GM10248 (cell line): ENCODE measurements around the gene ANKAR.
"Not testable (repeated sequence)": the region's sequence is repeated elsewhere in the genome, so short reads cannot be mapped to it uniquely, and the experiment has no call there.

Source experiments
- CTCF ChIA-PET: fragments of 300-600 bp; sonication (Branson Sonifier 250); formaldehyde crosslinking; extraction: SDS; loops from one replicate; lab custom pipeline; 2021; ENCODE audit warnings: antibody characterized with exemption; lab: Yijun Ruan, JAX
- POLR2A ChIA-PET: fragments of 350-650 bp; sonication (Branson Sonifier 250); formaldehyde crosslinking; extraction: SDS; loops from one replicate; lab custom pipeline; 2020; ENCODE audit warnings: antibody characterized with exemption; lab: Yijun Ruan, JAX
- DNase-seq: peaks from one replicate; pipeline ENCODE4 v3.0.0; 2012; ENCODE audit errors: extremely low spot score
- TF ChIP-seq, protein P1 (sequence below): IDR thresholded peaks from 2 replicates; pipeline ENCODE4 v1.5.1; 2012; ENCODE audit warnings: mild to moderate bottlenecking, low read depth; ENCODE audit errors: extremely low read depth, missing control alignments, control extremely low read depth

The ANKAR gene

DNA sequence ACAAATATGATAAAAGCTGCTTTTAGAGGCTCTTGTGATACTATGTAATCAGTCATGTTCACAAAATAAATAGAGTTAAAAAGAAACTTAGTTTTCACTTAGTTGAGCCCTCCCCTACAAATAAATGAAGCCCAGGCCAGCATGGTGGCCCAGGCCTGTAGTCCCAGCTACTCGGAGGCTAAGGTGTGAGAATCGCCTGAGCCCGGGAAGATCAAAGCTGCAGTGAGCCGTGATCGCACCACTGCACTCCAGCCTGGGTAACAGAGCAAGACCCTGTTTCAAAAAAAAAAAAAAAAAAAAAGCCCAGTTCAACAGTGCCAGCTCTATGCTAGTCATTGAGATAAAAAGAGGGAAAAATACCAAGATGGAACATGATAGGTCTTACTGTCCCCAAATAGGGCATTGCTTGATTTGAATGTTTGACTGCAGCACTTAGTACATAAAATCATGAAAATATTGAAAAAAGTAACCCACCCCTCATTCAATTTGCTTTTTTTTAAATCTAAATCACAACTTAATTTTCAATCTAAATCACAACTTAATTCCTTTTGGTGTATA lies 11.7 kb upstream of the ANKAR start:
- DNase-seq, result no peak
- CTCF ChIA-PET, result interaction anchor here (2.7 to 9.5 kb wide), 4 partner anchors 11 to 100 kb away, joined by 23 to 129 read pairs (median 50); partner anchors contain the start of genes ANKAR and OSGEPL1
- POLR2A ChIA-PET, result interaction anchor here (0.7 kb wide), 1 partner anchor 505 kb away, joined by 5 read pairs; no protein-coding TSS in a partner anchor
- TF ChIP-seq, protein P1, sequence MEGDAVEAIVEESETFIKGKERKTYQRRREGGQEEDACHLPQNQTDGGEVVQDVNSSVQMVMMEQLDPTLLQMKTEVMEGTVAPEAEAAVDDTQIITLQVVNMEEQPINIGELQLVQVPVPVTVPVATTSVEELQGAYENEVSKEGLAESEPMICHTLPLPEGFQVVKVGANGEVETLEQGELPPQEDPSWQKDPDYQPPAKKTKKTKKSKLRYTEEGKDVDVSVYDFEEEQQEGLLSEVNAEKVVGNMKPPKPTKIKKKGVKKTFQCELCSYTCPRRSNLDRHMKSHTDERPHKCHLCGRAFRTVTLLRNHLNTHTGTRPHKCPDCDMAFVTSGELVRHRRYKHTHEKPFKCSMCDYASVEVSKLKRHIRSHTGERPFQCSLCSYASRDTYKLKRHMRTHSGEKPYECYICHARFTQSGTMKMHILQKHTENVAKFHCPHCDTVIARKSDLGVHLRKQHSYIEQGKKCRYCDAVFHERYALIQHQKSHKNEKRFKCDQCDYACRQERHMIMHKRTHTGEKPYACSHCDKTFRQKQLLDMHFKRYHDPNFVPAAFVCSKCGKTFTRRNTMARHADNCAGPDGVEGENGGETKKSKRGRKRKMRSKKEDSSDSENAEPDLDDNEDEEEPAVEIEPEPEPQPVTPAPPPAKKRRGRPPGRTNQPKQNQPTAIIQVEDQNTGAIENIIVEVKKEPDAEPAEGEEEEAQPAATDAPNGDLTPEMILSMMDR, result no peak

GRCh38 chr2:189663319-189663718 lies 11.2 kb upstream of the ANKAR start:
- POLR2A ChIA-PET, DNase-seq: not testable (repeated sequence)
- CTCF ChIA-PET, result interaction anchor here (1.0 to 9.5 kb wide), 4 partner anchors 10 to 99 kb away, joined by 3 to 129 read pairs (median 50); partner anchors contain the start of genes ANKAR and OSGEPL1

DNA sequence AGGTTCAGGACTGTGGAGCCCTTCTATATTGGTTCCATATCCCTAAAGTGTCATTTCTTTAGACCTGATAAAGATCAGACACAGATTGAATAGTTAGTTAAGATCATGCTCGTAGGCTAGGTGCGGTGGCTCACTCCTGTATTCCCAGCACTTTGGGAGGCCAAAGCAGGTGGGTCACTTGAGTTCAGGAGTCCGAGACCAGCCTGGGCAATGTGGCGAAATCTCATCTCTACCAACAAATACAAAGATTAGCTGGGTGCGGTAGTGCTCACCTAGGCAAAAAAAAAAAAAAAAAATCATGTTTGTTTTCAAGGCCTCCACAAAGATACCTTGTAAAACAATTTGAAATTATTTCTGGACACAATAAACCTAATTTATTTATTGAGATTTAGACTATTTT lies 4.6 kb upstream of the ANKAR start:
- TF ChIP-seq, protein P1, result no peak
- no peak for DNase-seq
- CTCF ChIA-PET, result interaction anchor here (1.2 to 9.5 kb wide), 5 partner anchors 8 to 93 kb away, joined by 3 to 129 read pairs (median 11); partner anchors contain the start of genes ASNSD1 and OSGEPL1
- POLR2A ChIA-PET, result no interaction called here

- ChIA-PET CTCF (interaction anchor here (0.7 to 9.5 kb wide), 8 partner anchors 11 to 397 kb away, joined by 3 to 129 read pairs (median 6); partner anchors contain the start of gene ASNSD1), POLR2A (no interaction called here)
- TF ChIP-seq, protein P1, result no peak
- DNase-seq, result no peak
Observed at GRCh38 chr2:189673661-189674373, 653 bp upstream of the ANKAR start.

GRCh38 chr2:189676471-189676870 lies 2.0 kb downstream of the ANKAR start:
- no peak for DNase-seq
- POLR2A ChIA-PET, result no interaction called here
- CTCF ChIA-PET, result interaction anchor here (1.0 to 9.5 kb wide), 4 partner anchors 15 to 635 kb away, joined by 3 to 129 read pairs (median 38); partner anchors contain the start of gene ASNSD1
- TF ChIP-seq, protein P1, result no peak

GRCh38 chr2:189679226-189679625 lies 4.8 kb downstream of the ANKAR start:
- POLR2A ChIA-PET, result no interaction called here
- DNase-seq, result no peak
- TF ChIP-seq, protein P1, result no peak
- CTCF ChIA-PET, result interaction anchor here (1.5 kb wide), 1 partner anchor 18 kb away, joined by 3 read pairs; the partner anchor contains the start of gene ASNSD1
